Stimulated activated CD8-positive, alpha-beta memory T cell treated with anti-CD3 and anti-CD28 coated beads, Interleukin-2, amount 100 ng/mL, for 48 hours (primary cell): ENCODE measurements around the gene SLC35A4.

Source experiments
- DNase-seq, 2 donors: peaks; one replicate each; pipeline ENCODE4 v3.0.0-alpha.2; 2020; ENCODE audit warnings: low read depth in 2 of 2

Gene SLC35A4, protein sequence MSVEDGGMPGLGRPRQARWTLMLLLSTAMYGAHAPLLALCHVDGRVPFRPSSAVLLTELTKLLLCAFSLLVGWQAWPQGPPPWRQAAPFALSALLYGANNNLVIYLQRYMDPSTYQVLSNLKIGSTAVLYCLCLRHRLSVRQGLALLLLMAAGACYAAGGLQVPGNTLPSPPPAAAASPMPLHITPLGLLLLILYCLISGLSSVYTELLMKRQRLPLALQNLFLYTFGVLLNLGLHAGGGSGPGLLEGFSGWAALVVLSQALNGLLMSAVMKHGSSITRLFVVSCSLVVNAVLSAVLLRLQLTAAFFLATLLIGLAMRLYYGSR

GRCh38 chr5:140564196-140565023 is at the start of gene SLC35A4, which contains the start of gene APBB3:
TSS of gene SLC35A4 (plus strand) at chr5:140564828. CDS start at chr5:140567170, 2,342 bp downstream.
TSS of gene APBB3 (minus strand) at chr5:140564598. CDS start at chr5:140564245, 353 bp downstream.
- peak; percentile 86 to 93 for DNase-seq

DNA sequence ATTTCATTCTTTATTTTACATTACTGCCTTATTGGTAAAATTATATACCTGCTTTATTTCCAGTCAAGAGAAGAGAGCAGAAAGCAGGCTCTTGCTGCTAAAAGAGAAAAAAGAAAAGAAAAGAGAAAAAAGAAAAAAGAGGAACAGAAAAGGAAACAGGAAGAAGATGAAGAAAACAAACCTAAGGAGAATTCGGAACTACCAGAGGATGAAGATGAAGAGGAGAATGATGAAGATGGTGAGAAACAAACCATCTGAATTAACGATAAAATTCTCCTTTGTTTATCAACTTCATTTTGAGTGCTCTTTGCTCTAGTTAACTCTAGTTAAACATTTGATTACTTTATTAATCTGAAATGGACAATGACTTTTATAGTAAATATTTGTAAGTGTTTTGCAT is 40.6 kb upstream of the SLC35A4 start:
- DNase-seq, result no peak

- DNase-seq, result no peak
Observed at GRCh38 chr5:140540227-140540626, 24.4 kb upstream of the SLC35A4 start.

GRCh38 chr5:140542972-140543371 is 21.7 kb upstream of the SLC35A4 start:
- no peak for DNase-seq

DNA sequence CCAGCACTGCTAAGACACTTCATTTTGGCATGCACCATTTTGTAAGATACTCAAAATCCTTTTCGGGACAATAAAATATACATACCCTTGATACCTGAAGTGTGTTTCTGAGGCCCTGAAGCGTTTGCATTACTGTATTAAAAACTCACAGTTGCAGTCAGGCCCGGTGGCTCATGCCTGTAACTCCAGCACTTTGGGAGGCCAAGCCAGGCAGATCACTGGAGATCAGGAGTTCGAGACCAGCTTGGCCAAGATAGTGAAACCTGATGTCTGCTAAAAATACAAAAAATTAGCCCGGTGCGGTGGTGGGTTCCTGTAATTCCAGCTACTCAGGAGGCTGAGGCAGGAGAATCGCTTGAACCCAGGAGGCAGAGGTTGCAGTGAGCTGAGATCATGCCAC is 19.6 kb upstream of the SLC35A4 start:
- DNase-seq, result no peak

DNA sequence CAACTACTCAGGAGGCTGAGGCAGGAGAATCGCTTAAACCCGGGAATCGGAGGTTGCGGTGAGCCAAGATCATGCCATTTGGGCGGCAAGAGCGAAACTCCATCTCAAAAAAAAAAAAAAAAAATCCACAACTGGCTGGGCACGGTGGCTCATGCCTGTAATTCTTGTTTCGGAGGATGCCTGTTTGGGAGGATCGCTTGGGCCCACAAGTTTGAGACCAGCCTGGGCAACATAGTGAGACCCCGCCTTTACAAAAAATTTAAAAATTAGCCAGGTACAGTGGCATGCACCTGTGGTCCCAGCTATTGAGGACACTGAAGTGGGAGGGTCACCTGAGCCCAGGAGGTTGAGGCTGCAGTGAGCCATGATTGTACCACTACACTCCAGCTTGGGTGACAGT is 19.0 kb upstream of the SLC35A4 start:
- DNase-seq, result no peak

DNA sequence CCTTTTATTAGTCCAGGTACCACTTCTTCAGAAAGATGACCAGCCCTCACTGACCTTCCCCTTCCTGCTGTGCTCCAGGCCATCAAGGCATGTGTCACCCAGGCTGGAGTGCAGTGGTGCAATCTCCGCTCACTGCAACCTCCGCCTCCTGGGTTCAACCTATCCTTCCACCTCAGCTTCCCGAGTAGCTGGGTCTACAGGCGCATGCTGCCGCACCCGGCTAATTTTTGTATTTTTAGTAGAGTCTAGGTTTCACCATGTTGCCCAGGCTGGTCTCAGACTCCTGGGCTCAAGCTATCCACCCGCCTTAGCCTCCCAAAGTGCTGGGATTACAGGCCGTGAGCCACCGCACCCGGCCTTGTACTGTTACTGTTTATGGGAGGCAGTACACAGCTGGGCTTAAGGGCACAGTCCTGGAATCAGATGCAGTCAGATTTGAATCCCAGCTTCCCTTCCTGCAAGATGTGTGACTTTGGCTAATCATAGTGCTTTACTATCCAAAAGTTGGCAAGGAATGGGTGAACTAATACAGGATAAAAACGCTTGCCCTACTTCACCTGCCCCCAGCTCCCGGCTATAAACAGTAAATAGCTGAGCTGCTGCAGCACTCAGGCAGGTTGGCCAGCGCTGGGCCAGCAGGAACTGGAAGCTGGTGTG is 17.6 kb upstream of the SLC35A4 start:
- no peak for DNase-seq

DNA sequence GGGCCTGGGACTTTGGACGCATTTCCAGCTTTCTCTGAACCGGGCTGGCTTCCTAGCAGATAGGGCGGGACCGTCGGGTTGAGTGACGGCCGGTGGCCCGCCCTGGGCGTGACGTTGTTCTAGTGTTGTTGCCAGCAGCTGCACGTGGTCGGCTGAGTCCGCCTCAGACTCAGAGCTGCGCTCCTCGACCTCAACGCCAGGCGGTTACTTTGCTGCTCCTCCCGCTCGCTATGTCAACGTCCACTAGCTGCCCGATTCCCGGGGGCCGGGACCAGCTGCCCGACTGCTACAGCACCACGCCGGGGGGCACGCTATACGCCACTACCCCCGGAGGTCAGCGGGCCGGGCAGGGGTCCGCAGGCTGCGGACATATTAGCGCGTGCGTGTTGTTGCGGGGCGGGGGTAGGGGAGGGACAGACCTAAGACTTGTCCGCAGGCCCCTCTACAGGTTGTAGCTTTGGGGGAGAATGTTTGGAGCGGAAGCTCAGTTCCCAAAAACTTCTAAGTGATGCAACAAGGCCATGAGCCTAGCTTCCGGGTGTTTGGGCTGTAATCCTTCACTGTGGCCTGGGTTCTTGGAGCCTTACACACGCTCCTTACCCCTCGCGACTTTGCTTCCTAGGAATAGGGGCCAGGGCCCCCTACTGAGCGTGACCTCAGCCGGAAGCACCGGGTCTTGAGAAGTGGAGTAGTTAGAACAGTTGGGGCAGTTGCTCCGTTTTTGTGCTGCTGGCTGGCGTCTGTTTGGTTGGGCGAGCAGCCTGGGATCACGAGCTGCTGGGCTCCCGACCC is 16.9 kb upstream of the SLC35A4 start, which contains the start of gene EIF4EBP3:
TSS of gene EIF4EBP3 (plus strand) at position 155 of the 792 bp plus-strand sequence. CDS start at position 231, 76 bp downstream.
- peak; percentile 75 to 81 for DNase-seq

- no peak for DNase-seq
Observed at GRCh38 chr5:140548300-140548688, 16.3 kb upstream of the SLC35A4 start.

DNA sequence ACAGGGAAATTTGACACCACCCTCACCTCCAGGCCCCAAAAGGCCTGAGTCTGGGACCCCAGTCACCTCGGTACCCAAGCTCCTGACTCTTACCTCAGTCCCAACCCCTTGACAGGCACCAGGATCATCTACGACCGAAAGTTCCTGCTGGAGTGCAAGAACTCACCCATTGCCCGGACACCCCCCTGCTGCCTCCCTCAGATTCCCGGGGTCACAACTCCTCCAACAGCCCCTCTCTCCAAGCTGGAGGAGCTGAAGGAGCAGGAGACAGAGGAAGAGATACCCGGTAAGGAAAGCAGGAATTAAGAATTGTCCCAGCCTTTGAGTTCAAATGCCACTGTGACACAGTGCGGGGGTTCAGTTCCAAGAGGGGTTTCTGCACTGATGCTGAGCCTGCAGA is 15.8 kb upstream of the SLC35A4 start:
- no peak for DNase-seq

- no peak for DNase-seq
Observed at GRCh38 chr5:140549237-140550144, 15.1 kb upstream of the SLC35A4 start.

- no peak for DNase-seq
Observed at GRCh38 chr5:140550147-140551079, 14.2 kb upstream of the SLC35A4 start.

DNA sequence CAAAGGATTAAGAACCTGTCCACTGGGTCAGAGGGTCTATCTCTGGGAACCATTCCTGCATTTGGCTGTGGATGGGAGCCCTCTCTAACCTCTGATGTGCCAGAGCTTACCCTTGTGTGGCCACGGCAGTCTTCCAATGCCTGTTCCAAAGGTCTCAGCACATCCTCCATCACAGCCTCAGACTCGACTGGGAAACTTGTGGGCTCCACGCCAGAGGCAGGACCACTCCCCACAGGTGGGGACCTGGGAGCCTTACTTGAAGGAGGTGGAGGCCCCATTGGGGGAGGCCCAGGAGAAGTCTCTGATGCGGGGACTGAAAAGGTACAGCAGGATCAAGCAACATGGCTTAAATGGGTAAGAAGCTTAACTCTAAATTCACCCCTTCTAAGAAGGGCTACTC is 12.8 kb upstream of the SLC35A4 start:
- DNase-seq, result no peak

DNA sequence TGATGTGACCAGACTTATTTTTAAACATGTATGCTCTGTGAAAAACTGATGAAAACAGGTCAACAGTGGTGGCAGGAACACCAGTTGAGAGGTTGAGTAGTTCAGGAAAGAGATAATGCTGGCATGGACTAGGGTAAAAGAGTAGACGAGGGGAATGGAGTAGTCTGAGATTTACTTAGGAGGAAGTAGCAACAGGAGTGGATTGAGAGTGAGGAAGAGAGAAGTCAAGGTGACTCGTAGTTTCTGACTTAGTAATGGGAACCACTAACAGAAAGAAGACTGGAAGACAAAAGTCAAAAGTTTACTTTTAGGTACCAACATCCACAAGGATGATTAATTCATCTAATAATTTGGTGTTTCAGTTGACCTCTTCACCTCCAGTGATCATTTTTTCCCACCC is 11.0 kb upstream of the SLC35A4 start:
- no peak for DNase-seq

- DNase-seq, result no peak
Observed at GRCh38 chr5:140554454-140554853, 10.2 kb upstream of the SLC35A4 start.

DNA sequence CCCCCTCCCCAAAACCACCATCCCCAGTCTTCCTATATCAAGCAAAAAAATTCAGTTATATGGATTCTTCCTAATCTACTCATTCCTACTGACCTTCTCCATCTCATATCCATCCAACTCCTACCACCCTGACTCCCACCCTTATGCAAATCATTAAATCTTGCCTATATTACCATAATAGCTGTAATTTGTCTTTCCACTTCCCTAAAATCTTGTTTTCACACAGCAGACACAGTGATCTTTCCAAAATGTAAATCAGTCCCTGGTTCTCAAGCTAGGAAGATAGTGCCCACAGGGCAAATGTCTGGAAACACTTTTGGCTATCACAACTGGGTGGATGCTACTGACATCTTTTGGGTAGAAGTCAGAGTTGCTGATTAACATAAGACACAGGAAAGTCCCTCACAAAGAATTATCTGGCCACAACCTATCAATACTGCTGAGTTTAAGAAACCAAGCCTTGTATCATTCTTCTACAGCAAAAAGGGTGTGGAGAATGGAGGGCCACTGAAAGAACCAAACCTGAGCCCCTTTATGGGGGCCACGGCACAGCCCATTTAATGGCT is 8.8 kb upstream of the SLC35A4 start:
- DNase-seq, result no peak

GRCh38 chr5:140556438-140556837 is 8.2 kb upstream of the SLC35A4 start:
- no peak for DNase-seq

- DNase-seq, result peak; percentile 84 to 87
Observed at GRCh38 chr5:140557136-140557805, 7.4 kb upstream of the SLC35A4 start, which contains the start of gene SRA1. TSS of gene SRA1 (minus strand) at chr5:140557473. CDS start at chr5:140557452, 21 bp downstream.
